Stimulated activated CD4-positive, alpha-beta T cell treated with anti-CD3 and anti-CD28 coated beads, Interleukin-15, amount 100 ng/mL, for 24 hours (primary cell): ENCODE results near the gene SHC3.

Experiments
- DNase-seq: peaks from one replicate; pipeline ENCODE4 v3.0.0-alpha.2; 2020

SHC3 gene

GRCh38 chr9:88996046-88996920 lies 182.3 kb downstream of the SHC3 start:
- no peak for DNase-seq

GRCh38 chr9:88995627-88996026 lies 183.0 kb downstream of the SHC3 start:
- no peak for DNase-seq

- no peak for DNase-seq
Observed at GRCh38 chr9:88995200-88995577, 183.4 kb downstream of the SHC3 start.

GRCh38 chr9:88994469-88995199 lies 184.0 kb downstream of the SHC3 start:
- DNase-seq = no peak

DNA sequence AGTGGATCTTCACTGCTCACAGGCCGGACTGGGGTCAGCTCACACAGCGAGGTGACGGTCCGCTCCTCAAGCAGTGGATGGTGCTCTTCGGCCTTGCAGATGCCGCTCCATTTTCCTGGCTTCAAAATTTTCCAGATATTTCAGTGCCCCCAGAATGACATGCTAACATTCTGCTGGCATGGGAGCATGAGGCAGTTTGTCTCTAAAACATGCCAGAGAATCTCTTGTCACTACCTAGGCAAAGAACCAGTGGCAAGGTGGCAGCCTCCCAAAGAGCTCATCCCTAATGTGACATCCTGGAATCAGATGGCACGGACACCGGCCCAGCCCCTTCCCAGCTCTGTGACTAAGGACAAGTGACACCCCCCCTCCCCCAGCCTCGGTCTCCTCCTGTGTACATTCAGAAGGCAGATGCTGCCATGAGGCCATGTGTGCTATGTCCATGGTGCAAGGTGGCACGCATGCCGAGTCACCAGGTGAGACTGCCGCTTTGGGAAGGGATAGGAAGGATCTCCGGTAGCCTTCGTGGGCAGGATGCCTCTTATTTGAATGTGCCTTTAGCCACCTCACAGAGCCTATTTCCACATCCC lies 184.7 kb downstream of the SHC3 start:
- no peak for DNase-seq

- DNase-seq = no peak
Observed at GRCh38 chr9:88993327-88993726, 185.3 kb downstream of the SHC3 start.

GRCh38 chr9:88992556-88992955 lies 186.1 kb downstream of the SHC3 start:
- no peak for DNase-seq

- peak; percentile 71 for DNase-seq
Observed at GRCh38 chr9:88991066-88992034, 187.3 kb downstream of the SHC3 start, which contains the start of gene S1PR3. TSS of gene S1PR3 (plus strand) at chr9:88991468. CDS start at chr9:89001201, 9,733 bp downstream.

DNA sequence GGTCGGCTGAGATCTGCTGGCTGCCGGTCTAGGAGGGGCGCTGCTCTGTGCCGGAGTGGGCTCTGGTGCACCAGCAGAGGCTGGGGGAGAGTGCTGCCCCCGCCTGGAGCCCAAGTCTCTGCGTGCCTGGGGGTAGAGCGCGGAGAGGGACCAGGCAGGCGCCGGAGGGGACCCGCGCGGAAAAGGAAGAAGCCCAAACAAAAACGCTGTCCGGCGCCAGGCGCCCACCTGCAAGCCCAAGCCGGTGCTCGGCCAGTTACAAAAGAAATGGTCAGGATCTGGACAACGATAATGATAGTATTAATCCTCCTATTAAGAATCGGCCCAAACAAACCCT lies 187.9 kb downstream of the SHC3 start:
- no peak for DNase-seq

- DNase-seq = no peak
Observed at GRCh38 chr9:88990041-88990728, 188.4 kb downstream of the SHC3 start.

DNA sequence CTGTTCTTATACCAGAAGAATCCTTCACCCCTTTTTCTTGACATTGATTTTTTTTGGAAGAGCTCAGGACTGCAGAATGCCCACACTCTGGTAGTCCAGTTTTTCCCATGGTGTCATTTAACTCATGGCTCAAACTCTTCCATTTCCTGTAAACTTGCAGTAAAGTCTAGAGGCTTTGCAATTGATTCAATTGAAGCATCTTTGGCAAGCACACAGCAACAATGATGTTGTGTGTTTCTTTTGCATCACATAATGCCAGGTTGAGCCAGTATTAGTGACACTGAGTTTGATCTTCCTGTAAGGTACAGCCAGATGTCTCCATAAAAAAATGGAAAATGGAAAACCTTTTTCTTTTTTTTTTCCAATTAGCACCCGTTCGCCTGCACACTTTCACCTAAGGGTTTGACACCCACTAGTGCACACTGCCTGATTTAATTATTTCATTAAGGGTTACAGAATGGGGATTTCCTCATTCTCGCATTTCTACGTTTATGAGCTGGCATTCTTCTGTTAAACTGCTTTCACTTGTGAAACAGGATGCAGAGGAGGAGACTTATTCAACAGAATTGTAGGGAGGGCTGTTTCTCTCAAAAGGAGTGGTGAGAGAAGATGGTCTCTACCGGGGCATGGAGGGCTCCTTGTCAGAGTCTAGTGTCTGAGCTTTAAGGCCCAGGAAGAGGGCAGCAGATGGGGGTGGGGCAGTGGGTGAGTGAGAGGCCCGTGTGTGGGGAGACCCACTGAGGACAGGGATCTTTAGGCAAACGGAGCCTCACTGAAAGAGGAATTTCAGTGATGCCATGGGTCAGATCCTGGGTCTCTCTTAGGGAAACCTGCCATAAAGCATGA lies 189.6 kb downstream of the SHC3 start:
- peak; percentile 32 for DNase-seq

GRCh38 chr9:88987661-88988060 lies 191.0 kb downstream of the SHC3 start:
- no peak for DNase-seq

- DNase-seq = no peak
Observed at GRCh38 chr9:88986776-88987175, 191.8 kb downstream of the SHC3 start.

DNA sequence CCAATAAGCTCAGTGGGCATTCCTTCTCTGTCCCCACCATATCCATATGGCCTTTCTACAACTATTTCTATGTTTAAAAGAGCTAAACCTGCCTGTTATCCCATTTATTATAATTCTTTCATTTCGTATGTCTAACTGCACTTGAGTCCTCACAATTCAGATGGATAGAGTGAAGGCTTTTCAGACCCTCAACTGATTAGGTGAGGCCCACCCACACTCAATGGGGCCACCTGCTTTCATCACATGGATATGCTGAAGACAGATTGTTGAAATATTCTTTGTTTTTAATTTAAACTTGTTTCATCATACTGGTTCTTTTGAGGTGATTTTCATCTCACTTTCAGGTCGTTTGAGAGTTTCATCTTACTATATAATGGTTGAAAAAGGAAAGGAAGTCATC lies 193.0 kb downstream of the SHC3 start:
- DNase-seq = no peak

DNA sequence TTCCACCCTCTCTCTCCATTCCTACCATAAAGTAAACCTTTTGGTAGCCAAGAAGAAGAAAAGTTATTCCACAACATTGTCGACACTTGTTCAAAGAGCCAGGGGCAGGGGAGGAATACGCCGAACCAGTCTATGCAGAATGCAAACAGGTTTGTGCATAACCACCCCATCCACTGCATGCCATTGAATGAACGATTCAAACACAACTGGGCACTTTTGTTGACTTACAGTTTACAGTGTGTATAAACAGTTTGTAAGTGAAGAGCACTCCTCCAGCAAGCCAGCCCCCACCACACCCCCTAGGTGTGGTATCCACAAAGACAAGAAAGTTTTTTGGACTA lies 194.1 kb downstream of the SHC3 start:
- DNase-seq = no peak

DNA sequence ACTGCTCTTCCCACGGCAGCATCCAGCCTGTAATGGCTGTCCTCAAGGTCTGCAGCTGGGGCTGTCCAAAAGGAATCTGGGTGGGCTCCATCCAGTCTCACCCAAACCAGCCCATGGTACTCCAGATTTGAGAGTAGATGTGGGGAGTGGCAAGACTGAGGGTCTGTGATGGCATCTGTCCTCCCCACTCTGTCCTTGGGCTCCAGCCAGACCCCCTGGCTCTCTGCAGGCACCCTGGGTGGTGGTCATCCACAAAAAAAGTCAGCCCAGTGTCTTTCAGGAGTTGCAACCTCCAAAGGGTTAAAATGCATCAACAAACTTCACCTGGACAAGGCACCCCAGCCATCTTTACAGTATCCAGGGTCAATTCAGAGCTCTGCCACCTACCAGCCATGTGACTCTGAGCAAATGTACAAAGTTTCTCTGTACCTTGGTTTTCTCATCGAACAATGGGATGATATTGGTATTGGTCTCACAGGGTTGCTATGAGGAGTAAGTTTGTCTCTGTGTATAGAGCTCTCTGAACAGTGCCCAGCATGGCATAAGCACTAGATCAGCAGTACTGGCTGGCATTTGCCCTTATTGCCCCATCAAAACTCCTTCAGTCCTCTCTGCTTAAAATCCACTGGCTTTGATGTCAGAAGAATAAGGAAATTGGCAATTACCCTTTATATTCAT lies 194.6 kb downstream of the SHC3 start:
- no peak for DNase-seq

DNA sequence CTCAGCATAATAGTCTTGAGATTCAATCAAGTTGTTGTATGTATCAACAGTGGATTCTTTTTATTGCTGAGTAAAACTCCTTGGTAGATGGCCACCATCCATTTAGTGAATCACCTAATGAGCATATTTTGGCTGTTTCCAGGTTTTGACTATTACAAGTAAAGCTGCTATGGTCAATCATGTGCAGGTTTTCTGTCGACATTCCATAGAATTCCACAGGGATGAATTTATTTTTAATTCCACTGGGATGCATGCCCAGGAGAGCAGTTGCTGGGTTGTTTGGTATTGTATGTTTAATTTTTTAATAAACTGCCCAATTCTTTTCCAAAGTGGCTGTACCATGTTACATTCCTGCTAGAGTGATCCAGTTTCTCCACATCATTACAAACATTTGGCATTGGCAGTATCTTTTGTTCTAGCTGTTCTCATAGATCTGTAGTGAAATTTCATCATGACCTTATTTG lies 197.8 kb downstream of the SHC3 start:
- DNase-seq = no peak

DNA sequence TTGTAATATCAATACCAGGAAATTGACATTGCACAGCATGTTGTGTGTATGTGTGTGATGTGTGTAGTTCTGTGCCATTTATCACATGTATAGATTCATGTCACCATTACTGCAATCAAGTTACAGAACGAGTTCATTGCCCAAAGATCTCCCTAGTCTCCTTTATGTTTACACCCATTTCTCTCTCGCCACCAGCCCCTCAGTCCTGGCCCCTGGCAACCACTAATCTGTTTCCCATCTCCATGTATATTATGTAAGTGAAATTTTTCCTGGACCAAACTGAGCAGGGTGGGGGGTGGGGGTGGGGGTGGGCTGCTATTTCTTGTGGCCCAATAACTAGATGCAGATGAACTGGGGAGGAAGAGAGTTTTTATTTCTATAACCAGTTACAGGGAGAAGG lies 198.8 kb downstream of the SHC3 start:
- no peak for DNase-seq

GRCh38 chr9:88979021-88979420 lies 199.6 kb downstream of the SHC3 start:
- no peak for DNase-seq

DNA sequence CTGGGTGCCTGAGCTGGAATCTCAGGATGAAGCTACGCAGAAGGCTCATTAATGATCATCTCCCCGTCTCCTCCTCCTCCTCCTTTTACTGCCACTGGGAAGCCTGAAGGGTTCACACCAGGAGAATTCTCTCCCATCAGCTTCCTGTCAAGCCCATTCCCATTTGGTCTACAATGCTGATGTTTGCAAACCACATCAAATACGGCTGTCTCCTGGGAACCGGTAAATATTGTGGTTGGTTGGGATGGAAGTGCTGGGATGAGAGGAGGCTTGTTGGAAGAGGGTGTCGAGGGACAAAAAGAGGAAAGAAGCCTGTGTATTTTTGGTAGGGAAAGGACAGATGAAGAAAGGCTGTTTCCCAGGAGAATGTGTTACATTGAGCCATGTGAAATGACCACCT lies 200.6 kb downstream of the SHC3 start:
- no peak for DNase-seq

DNA sequence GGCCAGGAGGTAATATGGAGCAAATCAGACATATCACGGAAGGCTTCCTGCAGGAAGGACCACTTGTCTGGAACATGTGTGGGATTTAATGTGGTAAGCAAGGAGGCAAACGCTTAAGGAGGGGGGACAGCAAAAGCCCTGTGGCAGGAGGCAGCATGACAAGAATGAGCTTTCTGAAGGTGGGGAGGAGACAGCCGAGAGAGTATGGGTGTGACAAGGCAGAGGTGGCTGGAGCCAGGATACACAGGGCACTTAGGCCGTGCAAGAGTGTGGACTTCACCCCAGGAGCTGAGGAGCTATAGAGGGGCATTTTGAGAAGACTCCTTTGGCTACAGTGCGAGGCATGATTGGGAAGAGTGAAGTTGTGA lies 201.7 kb downstream of the SHC3 start:
- no peak for DNase-seq
